ENCODE results near the gene HS1BP3. TPM values are rescaled to one million over a fixed set of nuclear protein-coding genes. Genes with fewer than 3 reads are reported as not detected.

The HS1BP3 gene
- total RNA-seq, 1 experiment from 2014 or later = 26.4 TPM

- H3K27ac Mint-ChIP-seq (ENCODE audit: unreplicated experiment) = no peak overlapping the region
- BruUV-seq (replicated peaks) = no TSS peak
- peaks cover 20% of the 10 kb centered on the region for H3K4me1 Mint-ChIP-seq (ENCODE audit: low read depth, unreplicated experiment)
- H3K4me3 Mint-ChIP-seq (ENCODE audit: low read depth, unreplicated experiment) = no peak overlapping the region
- CTCF ChIA-PET = interaction anchor here (0.6 to 2.0 kb wide), 9 partner anchors 9 to 580 kb away, joined by 3 to 38 read pairs (median 5); partner anchors contain the start of gene HS1BP3
- no peak for TF ChIP-seq CTCF (IDR thresholded peaks at IDR 0.05; ENCODE audit: unreplicated experiment)
- H3K9me3 Mint-ChIP-seq (ENCODE audit: low read depth, unreplicated experiment) = no peaks in the 10 kb centered on the region
- DNase-seq = no peak
- no peaks in the 10 kb centered on the region for H3K36me3 Mint-ChIP-seq (ENCODE audit: insufficient read depth, unreplicated experiment)
- H3K27me3 Mint-ChIP-seq (ENCODE audit: unreplicated experiment) = peaks cover 95% of the 10 kb centered on the region
- intact Hi-C loops (cut with micrococcal nuclease; ENCODE audit: unreplicated experiment) = loop anchor here (1.0 to 5.0 kb wide), 5 partner anchors 97 to 458 kb away; no protein-coding TSS in a partner anchor
These were observed 9.9 kb upstream of the HS1BP3 start for GRCh38 chr2:20660506-20661420.

- CTCF ChIA-PET = no interaction called here
- Mint-ChIP-seq H3K4me1 (ENCODE audit: low read depth, unreplicated experiment) (no peaks in the 10 kb centered on the region), H3K27me3 (ENCODE audit: unreplicated experiment) (peaks cover 85% of the 10 kb centered on the region), H3K27ac (ENCODE audit: unreplicated experiment) (no peak overlapping the region), H3K4me3 (ENCODE audit: low read depth, unreplicated experiment) (no peak overlapping the region), H3K9me3 (ENCODE audit: low read depth, unreplicated experiment) (no peaks in the 10 kb centered on the region), H3K36me3 (ENCODE audit: insufficient read depth, unreplicated experiment) (no peaks in the 10 kb centered on the region)
- intact Hi-C loops (cut with micrococcal nuclease; ENCODE audit: unreplicated experiment) = no loop called here
- no TSS peak for BruUV-seq (replicated peaks)
- no peak for TF ChIP-seq CTCF (IDR thresholded peaks at IDR 0.05; ENCODE audit: unreplicated experiment)
- DNase-seq = no peak
These were observed 6.8 kb upstream of the HS1BP3 start for GRCh38 chr2:20657522-20658235.

- intact Hi-C loops (cut with micrococcal nuclease; ENCODE audit: unreplicated experiment) = no loop called here
- no peak for DNase-seq
- no peak for TF ChIP-seq CTCF (IDR thresholded peaks at IDR 0.05; ENCODE audit: unreplicated experiment)
- no peaks in the 10 kb centered on the region for H3K9me3 Mint-ChIP-seq (ENCODE audit: low read depth, unreplicated experiment)
- CTCF ChIA-PET = no interaction called here
- peaks cover under 1% of the 10 kb centered on the region for H3K36me3 Mint-ChIP-seq (ENCODE audit: insufficient read depth, unreplicated experiment)
- H3K27ac Mint-ChIP-seq (ENCODE audit: unreplicated experiment) = no peak overlapping the region
- no peak overlapping the region for H3K4me3 Mint-ChIP-seq (ENCODE audit: low read depth, unreplicated experiment)
- H3K4me1 Mint-ChIP-seq (ENCODE audit: low read depth, unreplicated experiment) = no peaks in the 10 kb centered on the region
- H3K27me3 Mint-ChIP-seq (ENCODE audit: unreplicated experiment) = peaks cover 74% of the 10 kb centered on the region
- no TSS peak for BruUV-seq (replicated peaks)
These were observed 5.7 kb upstream of the HS1BP3 start for GRCh38 chr2:20656561-20656960.

- H3K4me3 Mint-ChIP-seq (ENCODE audit: low read depth, unreplicated experiment) = no peak overlapping the region
- H3K9me3 Mint-ChIP-seq (ENCODE audit: low read depth, unreplicated experiment) = no peaks in the 10 kb centered on the region
- peaks cover 10% of the 10 kb centered on the region for H3K4me1 Mint-ChIP-seq (ENCODE audit: low read depth, unreplicated experiment)
- H3K27me3 Mint-ChIP-seq (ENCODE audit: unreplicated experiment) = peaks cover 55% of the 10 kb centered on the region
- no peak for TF ChIP-seq CTCF (IDR thresholded peaks at IDR 0.05; ENCODE audit: unreplicated experiment)
- peaks cover 20% of the 10 kb centered on the region for H3K36me3 Mint-ChIP-seq (ENCODE audit: insufficient read depth, unreplicated experiment)
- intact Hi-C loops (cut with micrococcal nuclease; ENCODE audit: unreplicated experiment) = no loop called here
- H3K27ac Mint-ChIP-seq (ENCODE audit: unreplicated experiment) = no peak overlapping the region
- DNase-seq = no peak
- no TSS peak for BruUV-seq (replicated peaks)
- CTCF ChIA-PET = interaction anchor here (0.7 kb wide), 1 partner anchor 309 kb away, joined by 7 read pairs; no protein-coding TSS in a partner anchor
These were observed 3.6 kb upstream of the HS1BP3 start for GRCh38 chr2:20654535-20654813.
